ENCODE measurements around the gene TBL1X. TPM values are rescaled to one million over a fixed set of nuclear protein-coding genes. Genes with fewer than 3 reads are reported as not detected.

TBL1X gene
- polyA plus RNA-seq, 3 donors = 12.5 to 19.5 (median 13.8) TPM

GRCh38 chrX:9515489-9515888, 50.6 kb downstream of the TBL1X start:
- Mint-ChIP-seq H3K9me3 (peaks cover 0 to 2% (median 0%) of the 10 kb centered on the region in 7 donors), H3K27me3 (ENCODE audit: low read depth in 3 of 3) (peaks cover 0 to 26% (median 0%) of the 10 kb centered on the region in 3 donors), H3K4me1 (peaks cover 29% of the 10 kb centered on the region), H3K27ac (peak overlapping the region in 2 of 7 donors; percentile 37 to 61), H3K4me3 (peak overlapping the region in 1 of 2 donors; percentile 43), H3K36me3 (peaks cover 19 to 30% of the 10 kb centered on the region in 2 donors)
- peaks cover 0 to 22% of the 10 kb centered on the region in 2 donors for H3K36me3 ChIP-seq (replicated peaks in 1 of 2; ENCODE audit: control insufficient read depth in 1 of 2, insufficient read depth in 2 of 2, low read length in 2 of 2)
- no peak for DNase-seq
- no peak for TF ChIP-seq CTCF (IDR thresholded peaks at IDR 0.05)
- no CpG with 5 or more reads among the region's 10 CpGs for WGBS (ENCODE audit: insufficient coverage)
- H3K4me1 ChIP-seq (ENCODE audit: control insufficient read depth in 1 of 2, insufficient read depth in 2 of 2, low read length in 2 of 2) = peaks cover 10 to 13% of the 10 kb centered on the region in 2 donors
- no peak overlapping the region for H3K27ac ChIP-seq (ENCODE audit: low read depth in 1 of 2, low read length in 2 of 2)
- H2AFZ ChIP-seq (ENCODE audit: insufficient read depth, low read depth, low read length, poor library complexity, severe bottlenecking) = no peak overlapping the region
- peaks cover 9% of the 10 kb centered on the region for H3K79me2 ChIP-seq (ENCODE audit: insufficient read depth, low read length)
- no peaks in the 10 kb centered on the region for H3K9me3 ChIP-seq (replicated peaks in 1 of 2; ENCODE audit: control insufficient read depth in 1 of 2, insufficient read depth in 1 of 2, low read length in 2 of 2)
- intact Hi-C loops (cut with micrococcal nuclease) = no loop called here
- H3K4me3 ChIP-seq (replicated peaks in 1 of 3; ENCODE audit: low read depth in 2 of 3, low read length in 3 of 3) = no peak overlapping the region
- peaks cover 0 to 9% of the 10 kb centered on the region in 2 donors for H3K27me3 ChIP-seq (ENCODE audit: control insufficient read depth in 2 of 2, insufficient read depth in 2 of 2, low read length in 2 of 2)
- H4K20me1 ChIP-seq (ENCODE audit: insufficient read depth, low read length) = peaks cover 97% of the 10 kb centered on the region
- no peak overlapping the region for H3K9ac ChIP-seq (ENCODE audit: insufficient read depth, low read length, poor library complexity, severe bottlenecking)
- no peak overlapping the region for H3K4me2 ChIP-seq (replicated peaks; ENCODE audit: extremely low read depth, low read length, poor library complexity, severe bottlenecking)

- no peaks in the 10 kb centered on the region for H3K9me3 ChIP-seq (replicated peaks in 1 of 2; ENCODE audit: control insufficient read depth in 1 of 2, insufficient read depth in 1 of 2, low read length in 2 of 2)
- H3K9ac ChIP-seq (ENCODE audit: insufficient read depth, low read length, poor library complexity, severe bottlenecking) = no peak overlapping the region
- Mint-ChIP-seq H3K9me3 (peaks cover 0 to 2% (median 0%) of the 10 kb centered on the region in 7 donors), H3K27ac (no peak overlapping the region), H3K4me1 (peaks cover 29% of the 10 kb centered on the region), H3K27me3 (ENCODE audit: low read depth in 3 of 3) (peaks cover 0 to 31% (median 0%) of the 10 kb centered on the region in 3 donors), H3K4me3 (no peak overlapping the region), H3K36me3 (peaks cover 17 to 27% of the 10 kb centered on the region in 2 donors)
- intact Hi-C loops (cut with micrococcal nuclease) = no loop called here
- no peak overlapping the region for H2AFZ ChIP-seq (ENCODE audit: insufficient read depth, low read depth, low read length, poor library complexity, severe bottlenecking)
- no peak overlapping the region for H3K4me3 ChIP-seq (replicated peaks in 1 of 3; ENCODE audit: low read depth in 2 of 3, low read length in 3 of 3)
- peaks cover 13% of the 10 kb centered on the region for H3K79me2 ChIP-seq (ENCODE audit: insufficient read depth, low read length)
- H3K4me2 ChIP-seq (replicated peaks; ENCODE audit: extremely low read depth, low read length, poor library complexity, severe bottlenecking) = no peak overlapping the region
- H3K36me3 ChIP-seq (replicated peaks in 1 of 2; ENCODE audit: control insufficient read depth in 1 of 2, insufficient read depth in 2 of 2, low read length in 2 of 2) = peaks cover 0 to 16% of the 10 kb centered on the region in 2 donors
- H3K27ac ChIP-seq (ENCODE audit: low read depth in 1 of 2, low read length in 2 of 2) = no peak overlapping the region
- H3K27me3 ChIP-seq (ENCODE audit: control insufficient read depth in 2 of 2, insufficient read depth in 2 of 2, low read length in 2 of 2) = peaks cover 0 to 9% of the 10 kb centered on the region in 2 donors
- TF ChIP-seq CTCF (IDR thresholded peaks at IDR 0.05) = no peak
- H3K4me1 ChIP-seq (ENCODE audit: control insufficient read depth in 1 of 2, insufficient read depth in 2 of 2, low read length in 2 of 2) = peaks cover 10 to 13% of the 10 kb centered on the region in 2 donors
- WGBS (ENCODE audit: insufficient coverage) = no CpG with 5 or more reads among the region's 4 CpGs
- no peak for DNase-seq
- peaks cover 97% of the 10 kb centered on the region for H4K20me1 ChIP-seq (ENCODE audit: insufficient read depth, low read length)
Observed at GRCh38 chrX:9515973-9516538, 51.2 kb downstream of the TBL1X start.
